AG04449 (cell line): ENCODE measurements around the gene TFCP2.
A peak's percentile ranks its signal among the peaks of the same experiment; 100 is the strongest.
"Not testable (repeated sequence)": the region's sequence is repeated elsewhere in the genome, so short reads cannot be mapped to it uniquely, and the experiment has no call there.

Source experiments
- CTCF ChIA-PET: fragments of 350-600 bp; formaldehyde crosslinking; extraction: SDS; loops from one replicate; lab custom pipeline; 2021; ENCODE audit warnings: antibody characterized with exemption; lab: Yijun Ruan, JAX
- POLR2A ChIA-PET: fragments of 400-600, 350-600 bp; formaldehyde crosslinking; extraction: SDS; loops from one replicate; lab custom pipeline; 2020; ENCODE audit warnings: antibody characterized with exemption, inconsistent platforms; lab: Yijun Ruan, JAX
- DNase-seq: peaks from one replicate; pipeline ENCODE4 v3.0.0-alpha.2; 2010; ENCODE audit warnings: low read depth, low spot score
- H3K4me3 ChIP-seq: 2 replicates; pipeline ENCODE4 v1.5.1; 2011; ENCODE audit warnings: low read depth, mild to moderate bottlenecking, control low read depth, low read length
- CTCF ChIP-seq: IDR thresholded peaks from one replicate; pipeline ENCODE4 v1.5.1; 2011; ENCODE audit warnings: mild to moderate bottlenecking, moderate library complexity, low read length, control low read depth, inconsistent platforms; ENCODE audit not compliant: insufficient read depth; ENCODE audit errors: missing control alignments

The TFCP2 gene, protein sequence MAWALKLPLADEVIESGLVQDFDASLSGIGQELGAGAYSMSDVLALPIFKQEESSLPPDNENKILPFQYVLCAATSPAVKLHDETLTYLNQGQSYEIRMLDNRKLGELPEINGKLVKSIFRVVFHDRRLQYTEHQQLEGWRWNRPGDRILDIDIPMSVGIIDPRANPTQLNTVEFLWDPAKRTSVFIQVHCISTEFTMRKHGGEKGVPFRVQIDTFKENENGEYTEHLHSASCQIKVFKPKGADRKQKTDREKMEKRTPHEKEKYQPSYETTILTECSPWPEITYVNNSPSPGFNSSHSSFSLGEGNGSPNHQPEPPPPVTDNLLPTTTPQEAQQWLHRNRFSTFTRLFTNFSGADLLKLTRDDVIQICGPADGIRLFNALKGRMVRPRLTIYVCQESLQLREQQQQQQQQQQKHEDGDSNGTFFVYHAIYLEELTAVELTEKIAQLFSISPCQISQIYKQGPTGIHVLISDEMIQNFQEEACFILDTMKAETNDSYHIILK

GRCh38 chr12:51172515-51173431 lies at the start of gene TFCP2:
TSS of gene TFCP2 (minus strand) at chr12:51173135. CDS start at chr12:51172422, 713 bp downstream.
- DNase-seq, result peak; percentile 74
- ChIA-PET POLR2A (no interaction called here), CTCF (interaction anchor here (1.5 kb wide), 1 partner anchor 168 kb away, joined by 6 read pairs; no protein-coding TSS in a partner anchor)
- TF ChIP-seq CTCF, result no peak
- H3K4me3 ChIP-seq, result peak within 1 kb of the TSS; percentile 94

GRCh38 chr12:51222461-51222860 lies 49.5 kb upstream of the TFCP2 start:
- TF ChIP-seq CTCF, result no peak
- ChIA-PET CTCF (interaction anchor here (0.9 kb wide), 1 partner anchor 119 kb away, joined by 3 read pairs; no protein-coding TSS in a partner anchor), POLR2A (no interaction called here)
- no peak overlapping the region for H3K4me3 ChIP-seq
- no peak for DNase-seq

GRCh38 chr12:51219857-51220256 lies 46.9 kb upstream of the TFCP2 start:
- POLR2A ChIA-PET, DNase-seq, H3K4me3 ChIP-seq: not testable (repeated sequence)
- CTCF ChIA-PET, result interaction anchor here (0.6 kb wide), 1 partner anchor 10 kb away, joined by 3 read pairs; no protein-coding TSS in a partner anchor

- no peak for TF ChIP-seq CTCF
- ChIA-PET POLR2A (interaction anchor here (1.6 kb wide), 1 partner anchor 21 kb away, joined by 4 read pairs; no protein-coding TSS in a partner anchor), CTCF (interaction anchor here (0.6 to 3.9 kb wide), 4 partner anchors 10 to 680 kb away, joined by 3 to 27 read pairs (median 9); no protein-coding TSS in a partner anchor)
- H3K4me3 ChIP-seq, result no peak overlapping the region
- no peak for DNase-seq
Measured at GRCh38 chr12:51219322-51219721, 46.4 kb upstream of the TFCP2 start.

DNA sequence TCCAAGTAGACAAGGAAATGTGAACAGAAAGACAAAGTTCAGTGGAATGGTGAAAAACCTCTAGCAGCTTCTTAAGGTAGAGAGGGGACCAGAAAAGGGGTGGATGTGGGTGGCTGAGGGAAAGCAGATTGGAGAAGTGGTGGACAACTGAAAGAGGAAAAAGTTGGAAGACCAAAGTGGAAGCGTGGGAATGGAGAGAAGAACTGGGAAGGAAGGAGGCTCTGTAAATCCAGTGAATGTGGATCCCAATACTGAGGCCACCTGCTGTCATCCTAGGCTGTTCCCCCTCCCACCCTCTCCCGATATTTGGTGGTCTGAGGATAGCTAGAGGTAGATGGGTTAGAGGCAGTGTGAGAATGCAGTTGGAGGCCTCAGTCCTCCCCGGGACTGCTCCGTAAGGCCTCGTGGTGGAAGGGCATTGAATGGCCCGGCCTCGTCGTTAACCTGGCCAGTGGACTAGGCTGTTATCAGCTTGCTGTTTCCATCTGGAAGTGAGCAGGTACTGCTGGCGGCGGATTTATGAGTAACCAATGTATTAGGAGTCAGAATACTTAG lies 45.7 kb upstream of the TFCP2 start:
- CTCF ChIA-PET, result interaction anchor here (0.6 to 3.9 kb wide), 13 partner anchors 11 to 681 kb away, joined by 3 to 27 read pairs (median 3); no protein-coding TSS in a partner anchor

More for the DNA sequence above, 45.7 kb upstream of the TFCP2 start:
- peak overlapping the region; percentile 77 for H3K4me3 ChIP-seq
- POLR2A ChIA-PET, result interaction anchor here (0.7 to 1.9 kb wide), 4 partner anchors 12 to 136 kb away, joined by 4 to 15 read pairs (median 8); partner anchors contain the start of genes CSRNP2 and DAZAP2
- DNase-seq, result no peak
- no peak for TF ChIP-seq CTCF
